HCT116 (cell line): ENCODE measurements around the gene MYO5C. TPM values are rescaled to one million over a fixed set of nuclear protein-coding genes. Genes with fewer than 3 reads are reported as not detected.

Experiments
- ATAC-seq: fragments of 200-7000 bp; cut with Tn5 transposase; 2 replicates; pipeline ENCODE4 v1.9.1; 2020; ENCODE audit warnings: mild to moderate bottlenecking, moderate library complexity
- BruUV-seq: library from RNA; stranded (reverse); fragments of 400-500 nt; replicated peaks from 2 replicates; lab custom pipeline; 2021; lab: Mats Ljungman, UMichigan
- CTCF ChIA-PET: fragments of 300-600 bp; sonication (Branson Sonifier 250); formaldehyde crosslinking; loops from one replicate; lab custom pipeline; 2021; ENCODE audit warnings: antibody characterized with exemption; lab: Charles Lee
- POLR2A ChIA-PET: fragments of 300-600, 350-600 bp; sonication (Branson Sonifier 250); formaldehyde crosslinking; loops from one replicate; lab custom pipeline; 2021; ENCODE audit warnings: antibody characterized with exemption; lab: Charles Lee
- RAD21 ChIA-PET, 2 experiments: fragments of 300-600 bp; sonication (Branson Sonifier 250); formaldehyde crosslinking; loops; one replicate each; lab custom pipeline; 2023; ENCODE audit warnings: low total read pairs in 2 of 2; ENCODE audit not compliant: uncharacterized antibody in 2 of 2, unreplicated experiment in 2 of 2, low non-redundant PET in 1 of 2; lab: Charles Lee
- DNase-seq: peaks from one replicate; pipeline ENCODE4 v3.0.0-alpha.2; 2010; ENCODE audit warnings: low read depth, low spot score
- H2AFZ ChIP-seq: fragments of 200-600 bp; shearing (Covaris generic), sonication (generic); 2 replicates; pipeline ENCODE4 v1.6.1; 2017; ENCODE audit warnings: low read depth, mixed run types, mixed read lengths, antibody characterized with exemption, low read length; ENCODE audit not compliant: poor library complexity, severe bottlenecking
- H3K27ac ChIP-seq: 2 replicates; pipeline ENCODE4 v1.5.1; 2012; ENCODE audit warnings: low read depth, low read length
- H3K27me3 ChIP-seq: fragments of 200-600 bp; sonication (generic); 2 replicates; pipeline ENCODE4 v1.6.1; 2016; ENCODE audit warnings: mixed run types, low read length, mixed read lengths; ENCODE audit not compliant: insufficient read depth
- H3K36me3 ChIP-seq, 2 experiments: fragments of 200-500 bp in 1 of 2; fragments of 200-600 bp in 1 of 2; sonication (Bioruptor generic) in 1 of 2; sonication (generic) in 1 of 2; 2 replicates each; pipeline versions ENCODE4 v1.5.1 to v1.6.1; 2014 to 2016; ENCODE audit warnings: low read length in 2 of 2, inconsistent platforms in 1 of 2, mixed read lengths in 1 of 2, mixed run types in 1 of 2; ENCODE audit not compliant: insufficient read depth in 2 of 2, control insufficient read depth in 1 of 2
- H3K4me1 ChIP-seq, 2 experiments: fragments of 200-600 bp in 1 of 2; sonication (generic) in 1 of 2; 2 replicates each; pipeline versions ENCODE4 v1.5.1 to v1.6.1; 2012 to 2017; ENCODE audit warnings: low read length in 2 of 2, inconsistent platforms in 1 of 2, mild to moderate bottlenecking in 1 of 2, mixed read lengths in 1 of 2, mixed run types in 1 of 2, moderate library complexity in 1 of 2; ENCODE audit not compliant: insufficient read depth in 2 of 2, control insufficient read depth in 1 of 2
- H3K4me2 ChIP-seq: fragments of 200-600 bp; sonication (generic); 2 replicates; pipeline ENCODE4 v1.6.1; 2017; ENCODE audit warnings: mixed run types, low read length, mixed read lengths
- H3K4me3 ChIP-seq, 2 experiments: fragments of 200-600 bp in 1 of 2; sonication (generic) in 1 of 2; replicated peaks in 1 of 2; 2 replicates each; pipeline ENCODE4 v1.5.1; 2011 to 2016; ENCODE audit warnings: low read length in 2 of 2, control low read depth in 1 of 2, low read depth in 1 of 2, mild to moderate bottlenecking in 1 of 2, mixed read lengths in 1 of 2, mixed run types in 1 of 2
- H3K79me2 ChIP-seq: fragments of 200-600 bp; sonication (generic); 2 replicates; pipeline ENCODE4 v1.6.1; 2017; ENCODE audit warnings: mild to moderate bottlenecking, mixed run types, low read length, moderate library complexity, mixed read lengths; ENCODE audit not compliant: insufficient read depth
- H3K9ac ChIP-seq: fragments of 200-600 bp; sonication (generic); 2 replicates; pipeline ENCODE4 v1.6.1; 2016; ENCODE audit warnings: low read length, mixed read lengths
- H3K9me2 ChIP-seq: fragments of 200-600 bp; sonication (generic), shearing (Covaris generic); 2 replicates; pipeline ENCODE4 v1.6.1; 2017; ENCODE audit warnings: mixed run types, mild to moderate bottlenecking, moderate library complexity; ENCODE audit not compliant: insufficient read depth
- H3K9me3 ChIP-seq, 2 experiments: fragments of 200-500 bp in 1 of 2; fragments of 200-600 bp in 1 of 2; sonication (Bioruptor generic) in 1 of 2; sonication (generic) in 1 of 2; 2 replicates each; pipeline ENCODE4 v1.6.1; 2014 to 2017; ENCODE audit warnings: low read length in 2 of 2, mixed read lengths in 2 of 2, inconsistent platforms in 1 of 2, low read depth in 1 of 2, mild to moderate bottlenecking in 1 of 2, mixed run types in 1 of 2, moderate library complexity in 1 of 2; ENCODE audit not compliant: control insufficient read depth in 1 of 2, insufficient read depth in 1 of 2
- H4K20me1 ChIP-seq: fragments of 200-600 bp; sonication (generic), shearing (Covaris generic); 2 replicates; pipeline ENCODE4 v1.6.1; 2017; ENCODE audit warnings: mixed run types, mild to moderate bottlenecking, moderate library complexity; ENCODE audit not compliant: insufficient read depth
- ATF3 ChIP-seq: IDR thresholded peaks from 2 replicates; pipeline ENCODE4 v1.6.1; 2012
- CBX3 ChIP-seq: IDR thresholded peaks from 2 replicates; pipeline ENCODE4 v1.6.1; 2012; ENCODE audit warnings: low read depth
- CTCF ChIP-seq, 3 experiments: fragments of 200-600 bp in 1 of 3; sonication (generic) in 1 of 3; IDR thresholded peaks in 2 of 3; conservative IDR thresholded peaks in 1 of 3; 2 replicates each; pipeline ENCODE4 v1.5.1; 2012 to 2017; ENCODE audit warnings: low read depth in 2 of 3, low read length in 2 of 3, antibody characterized with exemption in 1 of 3, borderline replicate concordance in 1 of 3, control low read depth in 1 of 3, mild to moderate bottlenecking in 1 of 3, mixed read lengths in 1 of 3, mixed run types in 1 of 3, moderate library complexity in 1 of 3; ENCODE audit not compliant: insufficient read depth in 1 of 3
- ELF1 ChIP-seq: IDR thresholded peaks from 2 replicates; pipeline ENCODE4 v1.6.1; 2012; ENCODE audit warnings: low read depth, borderline replicate concordance
- REST ChIP-seq: IDR thresholded peaks from 2 replicates; pipeline ENCODE4 v1.6.1; 2012; ENCODE audit warnings: low read depth
- intact Hi-C: fragments of 100-400 bp; cut with micrococcal nuclease; formaldehyde crosslinking; loops from 2 replicates; pipeline ENCODE4 v1.10.0; 2022
- total RNA-seq: library from RNA; stranded (reverse); gene quantifications from one replicate; pipeline ENCODE4 v1.2.1, GENCODE V29; 2021; ENCODE audit not compliant: unreplicated experiment

The MYO5C gene
- total RNA-seq, 1 experiment from 2014 or later: 34.0 TPM

GRCh38 chr15:52224211-52224610 is 71.4 kb downstream of the MYO5C start:
- H3K4me1 ChIP-seq: peaks cover 4 to 5% of the 10 kb centered on the region in 2 experiments; a peak in 3 of 4 replicates
- no peak for ATAC-seq
- no peak overlapping the region for H3K27ac ChIP-seq
- ChIA-PET POLR2A (no interaction called here), RAD21 (no interaction called here)
- no peak overlapping the region for H3K9ac ChIP-seq
- TF ChIP-seq ATF3: no peak
- no peak for TF ChIP-seq REST
- no peak for TF ChIP-seq CTCF (IDR thresholded peaks at IDR 0.05 in 2 of 3, conservative IDR thresholded peaks at IDR 0.05 in 1 of 3; ENCODE audit: borderline replicate concordance in 1 of 3, insufficient read depth in 1 of 3, low read depth in 2 of 3, low read length in 2 of 3)
- TF ChIP-seq ELF1: no peak
- TF ChIP-seq CBX3: no peak
- TF ChIP-seq, all 23 proteins: peak for 0
- H3K27me3 ChIP-seq: no peaks in the 10 kb centered on the region
- H3K9me3 ChIP-seq: no peaks in the 10 kb centered on the region
- no peak overlapping the region for H3K4me3 ChIP-seq
- H2AFZ ChIP-seq: no peak overlapping the region
- intact Hi-C loops: no loop called here
- H3K4me2 ChIP-seq: no peak overlapping the region
- no peaks in the 10 kb centered on the region for H4K20me1 ChIP-seq
- BruUV-seq: no TSS peak
- no peak for DNase-seq
- no peaks in the 10 kb centered on the region for H3K9me2 ChIP-seq
- peaks cover 30 to 44% of the 10 kb centered on the region in 2 experiments for H3K36me3 ChIP-seq
- no peaks in the 10 kb centered on the region for H3K79me2 ChIP-seq
- CTCF ChIA-PET: interaction anchor here (1.5 kb wide), 1 partner anchor 16 kb away, joined by 5 read pairs; no protein-coding TSS in a partner anchor
